Stimulated activated CD8-positive, alpha-beta memory T cell treated with anti-CD3 and anti-CD28 coated beads, Interleukin-15, amount 100 ng/mL, for 4 hours (primary cell): ENCODE results near the gene ACVRL1.

Experiments used
- DNase-seq, 2 donors: peaks; one replicate each; pipeline ENCODE4 v3.0.0-alpha.2; 2020; ENCODE audit warnings: low read depth in 2 of 2

The ACVRL1 gene

DNA sequence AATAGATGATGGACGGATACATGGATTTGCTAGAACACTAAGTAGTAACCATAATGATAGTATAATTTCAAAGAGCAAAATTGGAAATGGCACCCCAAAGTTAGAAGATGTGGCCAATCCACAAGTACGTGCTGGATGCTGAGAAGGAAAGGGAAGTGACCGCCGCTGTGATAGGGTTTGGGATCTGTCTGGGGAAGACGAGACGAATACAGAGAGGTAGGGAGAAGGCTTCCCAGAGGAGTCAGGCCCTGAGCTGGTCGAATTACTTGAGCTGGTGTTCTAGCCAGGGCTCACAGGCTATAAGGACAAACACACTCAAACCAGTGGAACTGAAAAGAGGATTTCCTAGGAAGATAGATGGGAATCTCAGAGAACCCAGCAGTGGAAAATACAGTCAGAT lies 34.8 kb downstream of the ACVRL1 start:
- no peak for DNase-seq

DNA sequence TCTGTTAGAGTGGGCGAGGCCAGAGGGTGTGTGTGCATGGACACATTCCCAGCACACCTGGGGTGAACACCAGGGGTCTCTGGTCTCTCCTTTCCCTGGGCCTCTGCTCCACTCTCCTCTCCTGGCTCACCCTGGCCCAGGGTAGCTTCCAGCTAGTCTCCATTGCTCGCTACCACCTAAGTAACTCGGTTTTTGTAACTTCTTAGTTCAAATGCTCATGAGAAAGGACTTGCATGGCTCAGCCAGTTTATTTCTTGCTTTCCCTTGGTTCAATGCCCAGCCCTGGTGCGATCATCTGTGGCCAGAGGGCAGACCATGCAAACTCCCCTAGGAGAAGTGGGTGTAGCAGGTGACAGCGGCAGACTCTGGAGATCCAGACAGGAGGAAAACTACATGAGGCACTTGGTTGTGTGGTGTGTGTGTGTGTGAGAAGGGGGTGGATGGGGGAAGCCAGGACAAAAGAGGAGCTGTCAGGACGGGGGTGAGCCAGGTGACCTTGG lies 35.2 kb downstream of the ACVRL1 start:
- no peak for DNase-seq

DNA sequence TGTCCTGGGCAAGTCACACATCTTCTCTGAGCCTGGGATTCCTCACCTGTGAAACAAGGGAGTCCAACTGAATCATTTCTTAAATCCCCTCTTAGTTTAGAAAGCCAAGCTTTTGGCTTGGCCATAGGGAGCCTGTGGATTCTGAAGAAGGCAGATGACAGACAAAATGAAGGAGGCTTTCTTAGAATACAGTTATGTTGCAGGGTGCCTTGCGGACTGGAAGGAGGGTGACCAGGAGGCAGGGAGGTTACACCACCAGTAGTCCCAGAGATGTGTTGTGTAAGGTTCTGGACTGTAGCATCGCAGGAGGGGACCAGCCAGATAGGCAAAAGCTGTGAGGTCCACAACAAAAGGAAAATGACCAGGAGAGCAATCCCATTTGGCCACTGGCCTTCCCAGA lies 36.0 kb downstream of the ACVRL1 start:
- no peak for DNase-seq

DNA sequence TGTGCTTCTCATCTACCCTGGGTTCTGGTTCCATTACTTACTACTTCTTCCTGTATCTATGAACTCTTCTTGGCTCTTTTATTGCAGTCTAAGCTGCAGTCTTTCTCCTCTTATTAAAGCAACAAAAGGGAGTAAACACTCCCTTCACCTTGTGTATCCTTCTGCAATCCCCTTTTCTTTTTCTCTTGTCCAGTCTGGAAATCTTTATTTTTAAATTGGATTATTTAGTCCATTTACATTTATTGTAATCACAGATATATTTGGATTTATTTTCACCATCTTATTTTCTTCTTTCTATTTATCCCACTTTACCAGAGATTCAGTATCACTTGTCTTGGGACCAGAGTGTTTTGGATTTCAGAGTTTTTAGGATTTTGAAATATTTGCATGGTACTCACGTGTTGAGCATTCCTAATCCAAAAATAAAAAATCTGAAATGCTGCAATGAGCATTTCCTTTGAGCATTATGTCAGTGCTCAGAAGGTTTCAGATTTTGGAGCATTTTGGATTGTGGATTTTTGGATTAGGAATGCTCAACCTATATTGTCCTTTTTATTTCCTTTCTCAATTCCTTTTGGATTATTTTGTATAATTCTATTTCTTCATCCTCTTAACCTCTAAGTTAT lies 37.4 kb downstream of the ACVRL1 start:
- no peak for DNase-seq

DNA sequence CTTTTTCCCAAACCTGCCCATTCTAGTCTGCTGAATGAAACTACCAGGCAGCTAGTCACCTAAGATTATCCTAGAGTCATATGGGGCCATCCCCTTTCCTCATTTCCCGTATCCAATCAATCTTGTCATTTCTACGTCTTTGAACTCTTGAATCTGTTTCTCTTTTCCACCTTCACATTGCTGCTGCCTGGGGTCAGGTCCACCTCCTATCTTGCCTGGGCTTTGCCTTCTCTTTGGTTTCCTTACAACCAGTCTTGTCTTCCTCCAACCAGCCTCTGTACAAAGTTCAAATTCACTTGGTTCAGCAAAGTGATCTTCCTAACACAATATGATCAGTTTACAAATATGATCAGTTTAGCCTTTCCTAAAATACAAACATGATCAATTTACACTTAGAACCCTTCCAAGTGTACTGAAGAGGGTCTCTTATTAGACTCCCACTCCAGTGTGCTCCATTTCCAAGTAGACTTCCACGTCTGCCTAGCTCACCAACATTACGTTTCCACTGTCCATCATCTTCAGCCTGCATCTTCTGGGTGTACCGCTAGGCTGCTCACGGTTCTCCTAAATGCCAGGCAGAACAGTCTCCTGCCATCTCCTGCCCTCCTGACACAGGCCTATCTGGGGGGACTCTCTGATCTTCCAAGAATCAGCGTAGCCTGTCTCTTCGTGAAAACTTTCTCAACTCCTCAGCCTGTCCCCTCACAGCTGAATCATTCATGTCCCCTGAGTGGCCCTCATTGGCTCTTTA lies 40.1 kb downstream of the ACVRL1 start:
- no peak for DNase-seq

DNA sequence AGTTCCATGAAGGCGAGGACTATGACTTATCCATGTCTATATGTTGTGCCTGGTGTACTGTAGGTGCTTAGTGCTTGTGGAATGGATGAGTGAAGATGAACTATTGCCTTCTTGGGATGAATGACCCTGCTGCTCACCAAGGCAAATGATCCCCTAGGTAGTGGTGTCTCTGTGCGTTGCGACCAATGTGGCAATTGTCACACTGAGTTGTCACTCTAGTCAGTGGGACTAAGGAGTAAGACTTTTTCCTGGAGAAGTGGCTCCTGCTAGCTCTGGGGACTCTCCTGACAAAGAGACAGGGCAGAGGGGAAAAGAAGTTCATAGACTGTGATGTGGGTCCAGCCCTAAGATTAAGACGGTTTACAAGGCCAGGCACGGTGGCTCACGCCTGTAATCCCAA lies 40.8 kb downstream of the ACVRL1 start:
- no peak for DNase-seq

DNA sequence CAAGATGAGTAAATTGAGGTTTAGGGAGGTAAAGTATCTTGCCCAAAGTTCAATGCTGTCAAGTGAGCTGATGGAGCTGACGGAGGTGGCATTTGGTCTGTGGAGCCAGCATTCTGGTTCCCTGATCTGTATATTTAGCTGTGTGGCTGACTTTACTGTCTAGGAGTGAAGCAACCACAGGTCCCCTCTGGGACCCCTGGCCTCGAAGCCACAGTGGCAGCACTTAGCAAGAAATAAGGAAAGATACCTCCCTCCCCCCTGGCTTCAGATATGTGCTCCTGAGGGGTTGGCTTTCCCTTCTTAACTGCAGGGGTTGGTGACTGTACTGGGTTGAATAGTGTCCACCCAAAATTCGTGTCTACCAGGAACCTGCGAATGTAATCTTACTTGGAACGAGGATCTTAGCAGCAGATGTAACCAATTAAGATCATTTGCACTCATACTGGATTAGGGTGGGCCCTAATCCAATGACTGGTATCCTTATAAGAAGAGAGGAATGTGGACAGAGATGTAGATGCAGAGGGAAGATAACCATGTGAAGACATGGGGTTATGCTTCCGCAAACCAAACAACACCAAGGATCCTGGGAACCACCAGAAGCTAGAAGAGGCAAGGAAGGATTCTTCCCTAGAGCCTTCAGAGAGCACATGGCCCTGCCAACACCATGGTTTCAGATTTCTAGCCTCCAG lies 42.2 kb downstream of the ACVRL1 start:
- no peak for DNase-seq

DNA sequence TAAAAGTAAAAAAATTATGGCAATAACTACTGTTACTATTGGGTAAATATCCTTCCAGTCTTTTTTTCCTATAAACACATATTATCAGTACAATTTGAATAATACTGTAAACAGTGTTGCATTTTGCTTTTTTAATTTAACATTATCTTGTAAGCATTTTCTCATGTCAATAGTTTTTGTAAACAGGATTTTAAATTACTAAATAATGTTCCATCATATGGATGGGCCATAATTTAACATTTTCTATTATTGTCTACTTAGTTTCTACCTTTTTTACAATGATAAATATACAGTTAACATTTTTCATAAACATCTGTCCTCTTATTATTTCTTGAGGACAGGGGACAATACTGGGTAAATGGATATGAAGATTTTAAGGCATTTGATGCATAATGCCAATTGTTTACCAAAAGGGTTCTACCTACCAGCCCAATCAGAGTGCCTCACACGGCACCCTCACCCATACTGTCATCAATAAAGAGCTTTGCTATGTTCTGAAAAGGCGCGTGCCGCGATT lies 43.4 kb downstream of the ACVRL1 start:
- DNase-seq = no peak

DNA sequence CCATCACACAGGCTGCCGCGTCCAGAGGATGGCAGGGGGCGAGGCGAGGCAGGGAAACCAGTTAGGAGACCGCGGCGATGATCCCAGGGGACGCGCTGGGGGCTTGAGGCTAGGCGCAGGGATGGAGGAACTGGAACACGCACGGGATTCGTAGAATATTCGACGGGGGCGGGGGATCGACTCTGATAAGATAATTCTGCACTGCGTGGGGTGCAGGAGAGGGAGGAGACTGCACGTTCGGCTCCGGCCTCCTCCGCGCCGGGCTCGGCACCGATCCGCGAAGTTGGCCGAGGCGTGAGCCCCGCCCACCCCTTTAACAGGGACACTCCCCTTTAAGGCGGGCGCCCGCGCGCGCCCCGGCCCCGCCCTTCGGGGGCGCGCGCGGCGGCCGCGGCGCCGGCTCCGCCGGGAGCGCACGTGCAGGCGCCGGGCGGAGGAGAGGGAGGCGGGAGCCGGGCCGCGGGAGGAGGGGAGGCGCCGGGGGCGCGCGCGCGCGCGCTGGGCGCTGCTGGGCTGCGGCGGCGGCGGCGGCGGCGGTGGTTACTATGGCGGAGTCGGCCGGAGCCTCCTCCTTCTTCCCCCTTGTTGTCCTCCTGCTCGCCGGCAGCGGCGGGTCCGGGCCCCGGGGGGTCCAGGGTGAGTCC lies 44.0 kb downstream of the ACVRL1 start, which contains the start of gene ACVR1B:
Gene ACVR1B (plus strand): TSS at position 501 of the 644 bp plus-strand sequence. CDS start 45 bp downstream, at position 546.
- peak; percentile 84 to 86 for DNase-seq

DNA sequence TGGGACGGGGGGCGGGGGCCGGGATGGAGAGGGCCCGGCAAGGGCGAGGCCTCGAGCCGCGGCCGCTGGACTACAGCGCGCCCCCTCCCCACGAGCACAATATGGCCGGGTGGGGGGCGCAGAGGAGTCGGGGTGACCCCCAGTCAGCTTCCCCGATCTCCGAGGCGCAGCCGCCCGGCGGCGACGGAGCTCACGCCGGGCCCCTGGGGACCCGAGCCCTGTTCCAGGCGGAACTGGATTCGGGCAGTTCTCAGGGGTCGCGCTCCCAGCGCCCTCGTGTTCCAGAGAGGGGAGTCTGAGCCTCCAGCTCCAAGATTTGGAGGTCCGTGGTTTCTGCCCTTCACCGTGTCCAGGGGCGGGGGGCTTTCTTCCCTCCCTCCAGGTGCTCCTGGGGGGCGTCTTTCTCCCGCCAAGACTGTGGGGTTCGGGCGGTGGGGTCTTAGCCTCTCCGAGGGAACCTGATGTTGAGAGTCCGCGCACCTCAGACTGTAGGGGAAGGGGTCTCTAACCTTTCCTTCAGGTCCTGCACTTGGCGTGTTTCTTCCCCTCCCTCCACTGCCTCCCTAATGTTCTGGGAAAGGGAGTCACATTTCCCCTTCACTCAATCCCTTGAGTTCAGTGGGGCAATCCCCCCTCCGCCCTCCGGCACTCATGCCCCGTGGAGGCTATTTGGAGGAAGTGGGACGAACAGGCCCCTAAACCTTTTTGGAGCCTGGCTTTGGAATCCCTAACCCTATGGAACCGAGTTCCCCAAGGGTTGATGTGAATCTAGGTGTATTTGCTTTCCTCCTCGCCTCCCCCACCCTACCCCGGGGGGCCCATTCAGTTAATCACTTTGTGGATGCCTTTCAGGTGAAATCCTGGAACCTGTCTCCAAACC lies 44.8 kb downstream of the ACVRL1 start:
- DNase-seq = peak in 1 of 2 donors; percentile 7

DNA sequence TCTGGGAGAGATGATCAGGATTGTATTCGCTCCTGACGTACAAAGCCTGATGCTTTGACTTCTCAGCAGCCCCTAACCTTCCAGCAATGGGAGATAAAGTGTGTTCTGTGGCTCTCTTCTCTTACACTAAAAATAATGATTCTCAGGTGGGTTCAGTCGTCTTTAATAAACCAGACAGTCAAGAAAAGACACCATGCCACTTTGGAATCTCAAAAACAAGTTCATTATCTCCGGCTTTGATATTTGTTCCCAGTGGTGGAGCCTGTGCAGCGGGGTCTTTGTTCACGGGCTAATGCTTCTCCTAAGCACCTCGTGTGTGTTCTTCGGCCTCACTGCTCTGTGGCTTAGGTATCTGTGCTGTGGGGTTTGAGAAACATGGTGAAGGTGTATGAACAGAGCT lies 45.8 kb downstream of the ACVRL1 start:
- no peak for DNase-seq

DNA sequence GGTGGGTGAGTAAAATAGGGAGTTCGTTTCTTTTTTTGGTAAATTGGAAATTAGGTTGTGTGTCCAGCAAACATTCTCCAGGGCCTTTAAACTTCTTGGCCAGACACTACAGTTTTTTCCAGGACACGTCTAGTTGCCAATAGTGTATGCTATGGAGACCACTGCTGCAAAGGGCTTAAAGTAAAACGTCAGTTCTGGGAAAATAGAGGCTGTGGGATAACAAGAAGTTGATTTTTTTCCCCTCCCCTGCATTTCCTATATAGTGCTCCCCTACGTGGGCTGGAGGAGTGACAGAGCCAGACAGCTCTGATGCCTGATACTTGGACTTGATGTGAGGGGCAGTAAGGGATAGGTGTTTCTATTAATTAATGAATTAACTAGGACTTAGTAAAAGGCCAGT lies 46.6 kb downstream of the ACVRL1 start:
- DNase-seq = no peak

DNA sequence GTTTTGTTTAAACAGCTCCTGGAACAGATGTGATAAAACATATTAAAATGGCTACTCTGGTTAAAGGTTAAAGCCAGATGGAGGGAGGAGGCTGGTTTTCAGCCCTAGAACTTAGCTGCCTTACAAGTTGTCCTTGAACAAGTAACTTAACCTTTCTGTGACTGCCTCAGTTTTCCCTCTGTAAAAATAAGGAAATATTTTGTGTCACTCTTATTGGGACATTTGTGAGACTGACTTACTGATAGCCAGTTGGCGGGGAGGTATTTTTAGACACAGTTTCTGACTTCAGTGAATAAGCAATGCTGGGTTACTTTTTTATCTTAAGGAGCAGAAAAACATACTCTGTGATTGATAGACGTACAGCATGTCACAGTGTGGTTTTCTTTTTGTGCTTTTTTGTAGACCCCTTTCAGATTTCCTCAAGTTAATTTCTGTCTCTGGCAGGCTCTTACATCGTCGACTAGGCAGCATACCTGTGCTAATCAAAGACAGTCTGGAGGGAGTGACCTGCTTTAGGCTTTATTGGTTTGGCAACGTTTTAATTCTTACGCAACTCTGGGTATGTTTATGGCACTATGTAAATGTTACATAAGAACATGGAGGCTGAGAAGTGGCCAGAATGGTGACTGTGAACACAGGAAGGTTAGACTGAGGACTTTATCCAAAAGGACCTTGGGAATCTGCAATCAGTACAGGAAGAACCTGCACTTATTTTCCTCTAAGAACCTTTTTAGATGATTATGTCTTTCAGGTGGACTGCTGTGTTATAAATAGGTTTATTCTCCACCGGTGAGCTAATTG lies 47.5 kb downstream of the ACVRL1 start:
- DNase-seq = no peak

DNA sequence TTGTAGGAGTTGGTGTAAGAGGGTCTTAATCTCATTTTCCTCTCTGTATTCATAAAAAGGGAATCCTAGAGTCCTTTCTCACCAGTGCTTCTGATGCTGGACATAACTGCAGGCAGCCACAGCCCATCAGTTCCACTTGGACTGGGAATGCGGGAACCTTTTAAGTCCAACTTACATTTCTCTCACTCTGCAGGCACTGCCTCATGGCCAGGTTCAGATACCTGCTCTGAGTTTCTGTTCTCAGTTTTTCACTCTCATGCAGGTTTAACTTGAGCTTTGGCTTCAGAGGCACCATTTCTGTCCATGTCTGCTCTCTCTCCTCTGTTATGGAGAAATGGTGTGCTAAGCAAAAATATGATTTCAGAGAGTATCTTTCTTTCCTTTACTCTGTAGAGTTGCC lies 48.4 kb downstream of the ACVRL1 start:
- no peak for DNase-seq

DNA sequence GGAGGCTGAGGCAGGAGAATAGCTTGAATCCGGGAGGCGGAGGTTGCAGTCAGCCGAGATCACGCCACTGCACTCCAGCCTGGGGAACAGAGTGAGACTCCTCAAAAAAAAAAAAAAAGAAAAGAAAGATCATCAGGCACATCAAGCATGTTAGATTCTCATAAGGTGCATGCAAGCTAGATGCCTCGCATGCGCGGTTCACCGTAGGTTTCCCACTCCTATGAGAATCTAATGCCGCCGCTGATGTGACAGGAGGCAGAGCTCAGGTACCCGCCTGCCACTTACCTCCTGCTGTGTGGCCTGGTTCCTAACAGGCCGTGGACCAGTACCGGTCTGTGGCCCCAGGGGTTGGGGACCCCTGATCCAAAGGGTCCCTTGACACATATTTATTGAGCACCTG lies 51.2 kb downstream of the ACVRL1 start:
- DNase-seq = no peak

DNA sequence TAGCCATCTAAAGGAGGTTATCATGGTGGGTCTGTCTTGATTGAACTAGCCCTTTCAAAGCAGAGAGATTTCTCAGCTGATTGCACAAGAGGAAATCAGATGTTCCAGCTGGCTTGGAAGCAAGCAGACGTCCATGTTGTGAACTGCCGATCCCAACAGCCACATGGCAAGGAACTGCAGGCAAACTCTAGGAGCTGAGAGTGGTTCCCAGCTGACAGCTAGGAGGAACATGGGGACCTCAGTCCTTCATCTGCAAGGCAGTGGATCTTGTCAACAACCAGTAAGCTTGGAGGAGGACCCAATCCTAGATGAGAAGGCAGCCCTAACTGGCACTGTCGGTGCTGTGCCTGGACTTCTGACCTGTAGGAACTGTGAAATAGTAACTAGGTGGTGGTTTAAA lies 51.9 kb downstream of the ACVRL1 start:
- no peak for DNase-seq

DNA sequence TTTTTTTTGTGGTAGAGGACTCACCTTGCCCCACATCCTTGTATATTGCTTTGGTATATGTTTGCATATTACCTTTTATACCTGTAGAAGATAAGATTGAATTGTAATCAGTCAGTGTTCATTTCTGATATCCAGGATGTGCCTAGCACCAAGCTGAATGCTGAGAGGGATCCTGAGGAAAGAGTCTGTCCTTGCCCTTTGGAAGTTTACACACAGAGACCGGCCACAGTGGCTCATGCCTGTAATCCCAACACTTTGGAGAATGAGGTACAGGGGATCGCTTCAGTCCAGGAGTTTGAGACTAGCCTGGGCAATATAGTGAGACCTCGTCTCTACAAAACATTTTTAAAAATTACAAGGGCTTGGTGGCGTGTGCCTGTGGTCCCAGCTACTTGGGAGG lies 52.6 kb downstream of the ACVRL1 start:
- DNase-seq = no peak

DNA sequence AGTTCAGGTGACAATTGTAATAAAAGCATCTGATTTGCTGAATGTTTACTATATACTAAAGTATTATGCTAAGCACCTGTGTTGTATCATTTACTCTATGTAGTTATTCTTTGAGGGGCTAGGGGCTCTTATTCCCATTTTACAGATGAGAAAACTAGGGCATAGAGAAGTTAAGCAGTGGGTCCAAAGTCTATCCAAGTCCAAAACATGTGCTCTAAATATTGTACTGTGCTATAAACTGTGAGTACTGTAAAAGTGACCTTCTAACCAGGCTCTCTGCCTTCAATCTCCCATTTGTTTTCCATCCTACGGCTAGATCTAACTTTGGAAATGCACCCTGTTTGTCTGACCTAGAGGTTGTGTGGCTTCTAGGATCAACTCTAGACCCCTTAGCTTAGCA lies 53.2 kb downstream of the ACVRL1 start:
- no peak for DNase-seq

DNA sequence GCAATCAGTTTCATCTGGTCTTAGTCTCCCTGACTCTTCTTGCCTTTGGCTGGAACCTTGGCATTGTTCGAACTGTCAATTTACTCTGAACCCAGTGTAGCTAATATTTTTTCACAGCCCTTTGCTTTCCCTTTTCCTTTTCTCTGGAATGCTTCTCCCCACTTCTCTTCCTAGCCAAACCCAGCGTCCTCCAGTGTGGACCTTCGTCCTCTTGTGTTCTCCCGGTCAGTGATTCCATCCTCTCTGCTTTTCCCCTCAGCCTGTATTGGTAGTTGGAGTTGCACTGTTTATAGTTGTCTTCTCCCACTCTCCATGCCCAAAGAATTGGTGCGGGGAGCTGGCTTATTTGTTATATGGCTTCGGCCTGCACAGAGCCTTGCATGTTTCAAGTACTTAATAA lies 53.6 kb downstream of the ACVRL1 start:
- no peak for DNase-seq

DNA sequence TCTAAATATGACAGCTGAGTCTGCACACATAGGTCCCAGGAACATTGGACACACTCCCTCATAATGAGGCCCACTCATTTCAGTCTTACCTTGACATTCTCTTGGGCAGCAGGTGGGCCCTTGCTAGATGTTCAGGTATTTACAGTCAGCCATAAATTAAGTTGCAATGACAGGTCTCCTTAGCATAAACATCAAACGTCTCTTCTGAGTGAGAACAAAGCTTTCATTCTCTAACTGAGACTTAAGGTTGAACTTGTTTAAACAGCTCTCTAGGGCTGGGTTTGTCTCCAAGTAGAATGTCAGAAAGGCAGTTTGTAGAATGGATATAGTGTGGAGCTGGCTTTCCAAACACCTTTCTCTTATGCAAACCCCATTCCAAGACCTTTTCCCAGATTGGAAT lies 54.5 kb downstream of the ACVRL1 start:
- no peak for DNase-seq
